ENCODE measurements around the gene MTCL1.

DNA sequence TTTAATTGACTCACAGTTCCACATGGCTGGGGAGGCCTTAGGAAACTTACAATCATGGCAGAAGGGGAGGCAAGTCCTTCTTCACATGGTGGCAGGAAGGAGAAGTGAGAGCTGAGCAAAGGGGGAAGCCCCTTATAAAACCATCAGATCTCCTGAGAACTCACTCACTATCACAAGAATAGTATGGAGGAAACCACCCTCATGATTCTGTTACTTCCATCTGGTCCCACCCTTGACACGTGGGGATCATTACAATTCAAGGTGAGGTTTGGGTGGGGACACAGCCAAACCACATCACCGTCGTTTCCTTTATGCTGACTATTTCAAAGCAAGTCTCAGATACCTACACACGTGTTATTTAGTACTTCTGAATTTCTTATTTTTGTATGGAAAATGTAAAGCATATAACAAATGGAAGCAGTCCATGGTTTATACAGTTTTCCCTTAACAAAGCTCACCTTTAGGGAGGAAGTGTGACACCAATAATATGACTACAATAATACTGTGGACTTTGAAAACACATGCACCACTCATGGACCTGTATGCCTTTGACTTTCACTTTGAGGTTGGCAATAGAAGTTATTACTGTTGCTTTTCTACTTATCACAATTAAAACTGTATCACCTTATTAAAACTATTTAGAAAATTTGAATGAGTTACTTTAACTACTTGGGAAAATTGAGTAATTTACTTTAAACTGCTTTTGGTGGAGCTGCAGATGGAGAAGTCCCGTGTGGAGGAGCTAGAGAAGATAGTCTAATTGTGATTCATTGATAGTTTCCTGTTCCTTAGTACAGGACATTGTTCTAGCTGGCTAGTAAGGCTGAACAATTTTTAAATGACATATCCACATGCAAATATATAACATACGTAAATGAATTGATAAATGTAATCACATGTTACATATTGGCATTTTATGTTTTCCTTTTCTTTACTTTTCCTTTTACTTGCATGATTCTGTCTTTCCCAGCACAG is 37.3 kb downstream of the MTCL1 start:
- TF ChIP-seq, protein P1, sequence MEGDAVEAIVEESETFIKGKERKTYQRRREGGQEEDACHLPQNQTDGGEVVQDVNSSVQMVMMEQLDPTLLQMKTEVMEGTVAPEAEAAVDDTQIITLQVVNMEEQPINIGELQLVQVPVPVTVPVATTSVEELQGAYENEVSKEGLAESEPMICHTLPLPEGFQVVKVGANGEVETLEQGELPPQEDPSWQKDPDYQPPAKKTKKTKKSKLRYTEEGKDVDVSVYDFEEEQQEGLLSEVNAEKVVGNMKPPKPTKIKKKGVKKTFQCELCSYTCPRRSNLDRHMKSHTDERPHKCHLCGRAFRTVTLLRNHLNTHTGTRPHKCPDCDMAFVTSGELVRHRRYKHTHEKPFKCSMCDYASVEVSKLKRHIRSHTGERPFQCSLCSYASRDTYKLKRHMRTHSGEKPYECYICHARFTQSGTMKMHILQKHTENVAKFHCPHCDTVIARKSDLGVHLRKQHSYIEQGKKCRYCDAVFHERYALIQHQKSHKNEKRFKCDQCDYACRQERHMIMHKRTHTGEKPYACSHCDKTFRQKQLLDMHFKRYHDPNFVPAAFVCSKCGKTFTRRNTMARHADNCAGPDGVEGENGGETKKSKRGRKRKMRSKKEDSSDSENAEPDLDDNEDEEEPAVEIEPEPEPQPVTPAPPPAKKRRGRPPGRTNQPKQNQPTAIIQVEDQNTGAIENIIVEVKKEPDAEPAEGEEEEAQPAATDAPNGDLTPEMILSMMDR (IDR thresholded peaks at IDR 0.05): no peak
- no peak for TF ChIP-seq POLR2AphosphoS5 (IDR thresholded peaks at IDR 0.05)
